Forelimb muscle (tissue), 1 donor: ENCODE measurements around the gene MGP. TPM values are rescaled to one million over a fixed set of nuclear protein-coding genes. Genes with fewer than 3 reads are reported as not detected.

Experiments used
- DNase-seq: peaks from one replicate; pipeline ENCODE4 v3.0.0-alpha.2; 2013; ENCODE audit warnings: low read depth
- polyA plus RNA-seq: library from polyadenylated mRNA; unstranded; fragments of 120-200 nt; gene quantifications from one replicate; pipeline ENCODE4 v1.2.1, GENCODE V29; 2013; ENCODE audit not compliant: insufficient read length

MGP gene
- polyA plus RNA-seq, 1 donor, result 193 TPM

GRCh38 chr12:14903386-14904098 lies 17.9 kb upstream of the MGP start:
- DNase-seq, result no peak

GRCh38 chr12:14902465-14902864 lies 16.8 kb upstream of the MGP start:
- no peak for DNase-seq

GRCh38 chr12:14901228-14901562 lies 15.5 kb upstream of the MGP start:
- DNase-seq, result no peak

- DNase-seq, result no peak
These were observed 15.0 kb upstream of the MGP start for GRCh38 chr12:14900521-14901227.

GRCh38 chr12:14896521-14897169 lies 11.0 kb upstream of the MGP start:
- DNase-seq, result peak; percentile 82

- DNase-seq, result peak; percentile 79
These were observed 8.0 kb upstream of the MGP start for GRCh38 chr12:14893506-14894250.

GRCh38 chr12:14892726-14893505 lies 7.3 kb upstream of the MGP start:
- peak; percentile 74 for DNase-seq

- DNase-seq, result no peak
These were observed 5.0 kb upstream of the MGP start for GRCh38 chr12:14890701-14891100.

- DNase-seq, result no peak
These were observed 617 bp upstream of the MGP start for GRCh38 chr12:14886271-14886670.

GRCh38 chr12:14884458-14884878 lies 1.2 kb downstream of the MGP start:
- DNase-seq, result peak; percentile 84

GRCh38 chr12:14883686-14884085 lies 2.0 kb downstream of the MGP start:
- peak; percentile 87 for DNase-seq

GRCh38 chr12:14880890-14881453 lies 4.7 kb downstream of the MGP start:
- no peak for DNase-seq

- DNase-seq, result no peak
These were observed 6.3 kb downstream of the MGP start for GRCh38 chr12:14879222-14879933.

GRCh38 chr12:14878488-14878887 lies 7.2 kb downstream of the MGP start:
- DNase-seq, result no peak

- no peak for DNase-seq
These were observed 8.8 kb downstream of the MGP start for GRCh38 chr12:14876833-14877232.

GRCh38 chr12:14874882-14875281 lies 10.8 kb downstream of the MGP start:
- no peak for DNase-seq

GRCh38 chr12:14873440-14874185 lies 12.0 kb downstream of the MGP start:
- no peak for DNase-seq

GRCh38 chr12:14871886-14872285 lies 13.8 kb downstream of the MGP start:
- no peak for DNase-seq

- DNase-seq, result no peak
These were observed 14.4 kb downstream of the MGP start for GRCh38 chr12:14871247-14871646.
